GM21515 (cell line): Measurements from ENCODE around the gene AFF3.

Experiments
- ATAC-seq: cut with Tn5 transposase; IDR thresholded peaks from one replicate; pipeline ENCODE4 v1.9.1; 2021; ENCODE audit not compliant: unreplicated experiment

Gene AFF3

DNA sequence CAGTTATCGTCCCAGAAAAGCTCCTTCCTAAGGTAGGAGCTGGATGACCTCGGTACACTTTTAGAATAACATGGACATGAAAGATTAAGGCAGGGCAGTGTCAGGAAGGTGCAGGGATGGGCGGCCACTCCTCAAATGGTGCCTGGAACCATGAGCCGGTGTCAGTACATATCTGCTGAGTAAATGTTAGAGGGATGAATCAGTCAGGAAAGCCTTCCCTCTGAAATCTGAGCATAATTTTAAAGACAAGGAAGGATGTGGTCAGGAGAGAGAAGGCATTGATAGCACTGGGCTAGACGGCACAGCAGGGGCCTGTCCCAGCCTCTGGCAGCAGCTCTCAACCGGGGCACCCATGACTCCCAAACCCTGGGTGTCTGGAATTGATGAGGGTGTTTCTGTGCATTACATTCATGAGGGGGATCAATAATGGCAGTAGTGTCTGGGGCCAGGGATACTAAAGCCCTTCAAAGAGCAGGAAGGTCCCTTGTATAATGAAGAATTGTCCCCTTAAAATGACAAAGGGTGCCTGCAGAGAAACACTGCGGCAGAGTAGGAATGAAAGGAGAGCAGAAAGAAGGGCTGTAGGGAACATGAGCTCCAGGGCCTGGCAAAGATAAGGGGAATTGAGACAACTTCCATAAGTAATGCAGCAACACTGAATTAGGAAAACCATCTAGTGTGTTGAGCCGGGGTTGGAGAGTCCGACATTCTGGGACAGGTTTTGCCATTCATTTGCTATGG lies 490.3 kb downstream of the AFF3 start:
- no peak for ATAC-seq

- no peak for ATAC-seq
These were observed 493.2 kb downstream of the AFF3 start for GRCh38 chr2:99648906-99649789.

DNA sequence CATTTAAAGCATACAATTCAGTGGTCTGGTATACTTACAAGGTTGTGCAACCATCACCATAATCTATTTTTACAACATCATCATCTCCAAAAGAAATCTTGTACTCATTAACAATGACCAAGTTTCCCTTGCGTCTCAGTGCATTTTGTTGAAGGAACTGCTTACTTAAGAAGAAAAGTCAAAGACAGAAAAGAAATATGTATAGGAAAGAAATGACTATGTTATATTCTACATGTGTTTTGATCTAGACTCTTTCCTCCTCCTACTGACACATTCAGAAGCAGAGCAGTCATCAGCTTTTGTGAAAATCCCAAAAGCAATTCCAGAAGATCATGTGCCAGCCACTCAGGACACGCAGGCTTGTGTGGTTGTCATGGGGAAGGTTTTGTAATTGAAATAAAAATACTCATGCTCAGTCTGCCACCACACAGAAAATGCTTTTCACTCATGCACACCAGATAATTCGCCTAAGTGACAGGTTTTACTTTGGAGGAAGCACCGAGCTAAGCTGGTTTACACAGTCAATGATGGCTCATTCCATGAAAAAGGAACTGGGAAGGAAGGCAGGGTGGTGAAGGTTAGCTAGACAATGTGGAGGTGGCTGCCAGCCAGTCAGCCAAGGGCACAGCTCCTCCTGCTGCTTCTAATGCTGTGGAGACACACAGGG lies 494.1 kb downstream of the AFF3 start:
- no peak for ATAC-seq

DNA sequence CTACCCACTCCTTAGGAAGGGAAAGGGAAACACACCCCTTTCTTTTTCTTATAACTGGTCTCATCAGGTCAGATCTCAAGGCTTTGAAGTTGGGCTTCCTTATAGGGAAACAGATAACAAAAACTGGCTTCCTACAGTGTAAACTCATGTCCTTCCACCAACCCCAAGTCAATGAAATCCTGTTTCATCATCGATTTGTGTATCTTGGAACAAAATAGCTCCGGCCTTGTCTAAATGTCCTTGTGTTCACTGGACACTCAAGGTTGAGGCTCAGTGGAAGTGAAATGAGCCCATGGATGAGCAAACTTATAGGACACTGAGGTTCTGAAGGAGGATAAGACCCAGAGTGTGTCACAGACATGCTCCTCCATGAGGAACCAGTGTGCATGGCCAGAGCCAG lies 496.4 kb downstream of the AFF3 start:
- ATAC-seq: no peak

- no peak for ATAC-seq
These were observed 498.0 kb downstream of the AFF3 start for GRCh38 chr2:99644419-99644787.

- ATAC-seq: no peak
These were observed 498.5 kb downstream of the AFF3 start for GRCh38 chr2:99643787-99644418.

GRCh38 chr2:99641999-99642398 lies 500.4 kb downstream of the AFF3 start:
- ATAC-seq: no peak

GRCh38 chr2:99640635-99641151 lies 501.7 kb downstream of the AFF3 start:
- ATAC-seq: no peak

DNA sequence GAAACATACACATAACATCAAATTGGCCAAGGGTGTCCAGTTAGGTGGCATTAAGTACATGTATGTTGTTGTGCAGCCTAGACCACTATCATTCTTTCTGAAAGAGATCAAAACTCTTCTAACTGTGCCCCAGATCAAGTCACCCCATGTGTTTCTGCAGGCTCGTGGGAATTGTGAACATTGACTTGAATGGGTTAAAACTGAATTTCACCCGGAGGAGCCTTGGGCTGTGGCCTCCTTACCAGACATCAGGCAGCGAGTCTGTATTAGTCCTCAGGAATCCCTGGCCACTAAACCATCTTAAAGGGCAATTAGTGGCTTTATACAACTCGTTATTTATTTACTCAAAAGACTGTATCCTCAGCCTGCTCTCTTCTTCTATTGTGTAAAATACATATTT lies 503.6 kb downstream of the AFF3 start:
- no peak for ATAC-seq

DNA sequence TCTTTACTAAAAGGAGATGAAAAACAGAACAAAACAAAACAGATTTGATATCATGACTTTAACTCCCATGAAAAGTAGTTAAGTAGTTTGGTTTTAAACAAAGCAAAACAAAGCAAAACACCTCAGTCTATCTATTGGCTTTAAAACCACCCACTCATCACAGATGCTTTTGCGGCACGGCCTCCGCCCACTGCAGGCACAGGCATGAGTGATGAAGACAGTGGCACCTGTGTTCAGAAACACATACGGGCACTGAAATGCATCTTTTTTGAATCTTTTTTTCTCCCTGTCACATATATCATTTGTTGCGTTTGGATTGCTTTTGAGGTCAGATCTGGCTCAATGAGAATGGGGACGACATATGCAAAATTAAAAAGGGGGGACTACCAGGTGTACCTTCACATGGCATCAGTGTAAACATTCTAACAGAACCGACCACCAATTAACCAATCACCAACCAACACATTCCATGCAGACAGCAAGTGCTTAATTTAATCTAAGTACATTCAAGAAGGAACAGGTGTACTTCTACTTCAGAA lies 505.2 kb downstream of the AFF3 start:
- ATAC-seq: no peak

GRCh38 chr2:99636144-99637034 lies 506.0 kb downstream of the AFF3 start:
- no peak for ATAC-seq

DNA sequence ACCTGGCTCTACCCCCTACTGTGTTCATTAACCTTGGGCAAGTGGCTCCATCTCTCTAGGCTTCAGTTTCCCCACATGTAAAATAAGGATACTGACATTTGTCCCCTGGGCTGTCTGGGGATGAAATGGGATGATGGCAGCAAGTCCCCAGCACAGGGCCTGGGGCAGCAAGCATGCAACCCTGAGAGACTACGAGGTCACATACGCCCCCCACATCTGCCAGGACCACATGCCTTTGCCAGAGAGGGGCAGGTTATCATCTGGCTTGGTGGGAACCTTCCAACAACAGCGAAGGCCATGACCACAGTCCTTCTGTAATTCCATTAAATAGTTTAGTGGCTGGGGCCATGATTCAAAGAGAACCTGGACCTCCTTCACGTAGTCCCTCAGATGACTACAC lies 506.7 kb downstream of the AFF3 start:
- ATAC-seq: no peak

- no peak for ATAC-seq
These were observed 508.2 kb downstream of the AFF3 start for GRCh38 chr2:99634234-99634633.

- no peak for ATAC-seq
These were observed 510.7 kb downstream of the AFF3 start for GRCh38 chr2:99631700-99632099.

DNA sequence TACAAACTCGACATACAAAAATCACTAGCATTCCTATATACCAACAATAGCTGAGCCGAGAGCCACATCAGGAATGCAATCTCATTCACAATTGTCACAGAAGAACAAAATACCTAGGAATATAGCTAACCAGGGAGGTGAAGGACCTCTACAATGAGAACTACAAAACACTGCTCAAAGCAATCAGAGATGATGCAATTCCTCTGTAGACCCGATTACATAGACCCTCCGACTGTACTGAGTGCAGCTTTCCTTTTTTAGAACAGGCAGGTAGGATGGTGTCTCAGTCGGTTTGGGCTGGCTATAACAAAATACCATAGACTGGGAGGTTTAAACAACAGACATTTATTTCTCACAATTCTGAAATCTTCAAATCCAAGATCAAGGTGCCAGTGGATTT lies 513.1 kb downstream of the AFF3 start:
- ATAC-seq: no peak

- ATAC-seq: no peak
These were observed 516.2 kb downstream of the AFF3 start for GRCh38 chr2:99626158-99626557.

GRCh38 chr2:99624677-99625076 lies 517.7 kb downstream of the AFF3 start:
- no peak for ATAC-seq

DNA sequence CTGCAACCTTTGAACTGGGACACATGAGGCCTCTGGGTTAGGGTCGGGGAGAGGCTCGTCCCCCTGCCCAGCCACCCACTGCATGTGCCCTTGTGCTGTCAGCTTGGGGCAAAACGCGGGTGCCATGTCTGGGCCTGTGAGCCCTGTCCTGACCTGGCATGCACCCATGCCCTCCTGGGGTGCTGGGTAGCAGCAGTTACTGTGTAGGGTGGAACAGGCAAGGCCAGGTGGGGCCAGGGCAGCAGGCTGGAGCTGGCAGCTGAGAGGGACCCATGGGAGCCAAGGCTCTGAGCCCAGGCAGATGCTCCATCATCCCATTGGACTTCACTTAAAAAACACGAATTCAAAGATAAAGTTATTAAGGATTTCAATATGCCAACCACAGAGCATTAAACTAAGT lies 518.8 kb downstream of the AFF3 start:
- ATAC-seq: no peak

GRCh38 chr2:99623035-99623434 lies 519.4 kb downstream of the AFF3 start:
- ATAC-seq: no peak

DNA sequence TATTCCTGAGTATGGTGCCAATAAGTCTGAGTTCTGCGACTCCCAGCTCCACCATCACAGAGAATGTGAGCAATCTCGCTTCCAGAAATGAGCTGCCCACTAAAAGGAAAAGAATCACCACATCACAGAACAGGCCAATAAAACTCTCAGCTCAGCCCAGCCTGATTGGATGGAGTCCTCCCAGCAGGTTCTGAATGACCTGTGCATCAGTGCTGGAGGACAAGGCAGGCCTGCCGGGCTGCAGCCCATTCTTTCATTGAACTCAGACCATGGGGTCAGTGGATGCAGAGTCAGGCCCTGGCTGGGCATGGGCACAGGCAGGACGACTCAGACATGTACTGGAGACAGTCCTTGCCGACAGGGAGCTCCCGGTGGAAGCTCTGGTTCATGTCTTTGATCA lies 519.9 kb downstream of the AFF3 start:
- ATAC-seq: no peak
